SU-DHL-6 (cell line): ENCODE measurements around the gene SSTR5.

Source experiments
- CTCF ChIP-seq: fragments of 200-600 bp; sonication (generic); IDR thresholded peaks from one replicate; pipeline ENCODE4 v1.5.1; 2017; ENCODE audit warnings: antibody characterized with exemption, mild to moderate bottlenecking, low read length, moderate library complexity; ENCODE audit not compliant: insufficient read depth, poor library complexity, severe bottlenecking
- EZH2phosphoT487 ChIP-seq: fragments of 200-600 bp; sonication (generic), shearing (Covaris generic); conservative IDR thresholded peaks from 2 replicates; pipeline ENCODE4 v1.6.1; 2018; ENCODE audit warnings: mild to moderate bottlenecking, antibody characterized with exemption, low read length, moderate library complexity, mixed read lengths

GRCh38 chr16:1030473-1030901 is 42.1 kb upstream of the SSTR5 start:
- TF ChIP-seq CTCF (no peak), EZH2phosphoT487 (no peak)
